Heart right ventricle (tissue), 16 donors: Measurements from ENCODE around the gene ITGA7. TPM values are rescaled to one million over a fixed set of nuclear protein-coding genes. Genes with fewer than 3 reads are reported as not detected.

Experiments
- ATAC-seq, 8 donors: fragments of 200-7000 bp; cut with Tn5 transposase; one replicate each; pipeline ENCODE4 v1.9.1; 2020; ENCODE audit warnings: mild to moderate bottlenecking in 8 of 8, moderate library complexity in 8 of 8, moderate number of reproducible peaks in 1 of 8
- DNase-seq, 2 donors: peaks; one replicate each; pipeline ENCODE4 v3.0.0-alpha.2; 2020
- H3K27ac ChIP-seq, 10 donors: fragments of 200-600 bp; sonication (generic) in 2 of 10; one replicate each; pipeline versions ENCODE4 v1.5.0 to v1.8.0; 2020 to 2022; ENCODE audit warnings: mild to moderate bottlenecking in 3 of 10
- H3K27me3 ChIP-seq, 7 donors: fragments of 200-600 bp; one replicate each; pipeline ENCODE4 v1.8.0; 2021 to 2022; ENCODE audit warnings: mild to moderate bottlenecking in 2 of 7
- H3K36me3 ChIP-seq, 9 donors: fragments of 200-600 bp; sonication (generic) in 1 of 9; one replicate each; pipeline versions ENCODE4 v1.5.0 to v1.8.0; 2020 to 2022; ENCODE audit warnings: mild to moderate bottlenecking in 2 of 9
- H3K4me1 ChIP-seq, 9 donors: fragments of 200-600 bp; sonication (generic) in 1 of 9; one replicate each; pipeline versions ENCODE4 v1.5.0 to v1.8.0; 2020 to 2022; ENCODE audit warnings: mild to moderate bottlenecking in 4 of 9
- H3K4me3 ChIP-seq, 10 donors: fragments of 200-600 bp; sonication (generic) in 2 of 10; one replicate each; pipeline versions ENCODE4 v1.5.0 to v1.8.0; 2020 to 2022; ENCODE audit warnings: mild to moderate bottlenecking in 7 of 10, moderate library complexity in 2 of 10
- H3K9me3 ChIP-seq, 11 donors: fragments of 200-600 bp in 10 of 11; sonication (generic) in 2 of 11; one replicate each; pipeline versions ENCODE4 v1.5.0 to v1.8.0; 2013 to 2022; ENCODE audit warnings: mild to moderate bottlenecking in 2 of 11, control low read depth in 1 of 11, moderate library complexity in 1 of 11
- WGBS, 2 donors: extraction: QIAGEN DNeasy Blood & Tissue Kit; methylation state at CpG; one replicate each; pipeline ENCODE4 v1.1.7; 2013; ENCODE audit warnings: inconsistent platforms in 1 of 2; 5-methylcytosine and 5-hydroxymethylcytosine counted together
- intact Hi-C, 10 donors: fragments of 100-400 bp; cut with DNase I; formaldehyde crosslinking; loops; one replicate each; pipeline versions ENCODE4 v1.11.1 to v1.14.2; 2022
- polyA plus RNA-seq, 2 donors: library from polyadenylated mRNA; stranded (reverse); fragments of 200-250 nt; gene quantifications; one replicate each; pipeline ENCODE4 v1.2.3, GENCODE V29; 2013
- total RNA-seq, 10 donors: library from RNA; stranded (reverse); fragmentation: NEBNext Ultra II Directional in 3 of 10; extraction: Animal tissue kit (Norgen Biotek cat#: 25700) in 3 of 10; gene quantifications; one replicate each; pipeline versions ENCODE4 v1.2.1 to v1.2.4, GENCODE V29; 2021 to 2023
- TF ChIP-seq, protein P1 (sequence below), 9 donors: fragments of 200-600 bp; sonication (generic) in 2 of 9; IDR thresholded peaks; one replicate each; pipeline versions ENCODE4 v1.5.0 to v1.8.0; 2021 to 2022; ENCODE audit warnings: antibody characterized with exemption in 9 of 9, mild to moderate bottlenecking in 5 of 9, moderate library complexity in 1 of 9
- donor health status: Arrhythmogenic right ventricular cardiomyopathy.
- donor health status: ischemic (EF 13 %, LVEDD 7.1; RV severe dilation, severe dysfunction).
- donor health status: healthy with polysubstance abuse.
- donor health status: DM: no; HTN: yes; CAD: no.
- donor health status: DM: no; HTN: no; CAD: no.
- donor health status: ischemic (EF 25% LVEDD 6.9; RV normal size, moderate dysfunction).
- donor health status: ischemic (EF 25% LVEDD 5.7; RV mildly dilated, moderate dysfunction).
- donor health status: healthy.
- donor health status: DM: yes; HTN: yes; CAD: no.
- donor health status: Ischemic cardiomyopathy.
- donor health status: ischemic (EF 35%, LVEDD 5.7; RV mildly dilated, moderate dysfunction).
- donor health status: nonischemic (EF 11% LVEDD 7.7; RV severe dilation, severe dysfunction).
- donor health status: DM: yes; HTN: yes; CAD: no.
- donor health status: PGD.
- donor health status: ischemic (EF 29% LVEDD 5.4; RV normal size, mild dysfunction).
- donor health status: nonischemic (EF 23%, LVEDD 6.1; RV moderate dilation, normal function).

ITGA7 gene
- total and polyA plus RNA-seq, 12 donors: 247 to 750 (median 502) TPM

GRCh38 chr12:55685671-55686070, 22.0 kb downstream of the ITGA7 start:
- intact Hi-C loops: no loop called here
- Histone ChIP-seq H3K36me3 (peaks cover 0 to 51% (median 17%) of the 10 kb centered on the region in 9 donors), H3K27ac (no peak overlapping the region), H3K4me3 (no peak overlapping the region), H3K9me3 (no peaks in the 10 kb centered on the region), H3K27me3 (no peaks in the 10 kb centered on the region), H3K4me1 (peaks cover 0 to 17% (median 14%) of the 10 kb centered on the region in 9 donors)
- WGBS, 2 donors: 86 to 87% methylated on average over 5 of the region's 5 CpGs
- TF ChIP-seq, protein P1, sequence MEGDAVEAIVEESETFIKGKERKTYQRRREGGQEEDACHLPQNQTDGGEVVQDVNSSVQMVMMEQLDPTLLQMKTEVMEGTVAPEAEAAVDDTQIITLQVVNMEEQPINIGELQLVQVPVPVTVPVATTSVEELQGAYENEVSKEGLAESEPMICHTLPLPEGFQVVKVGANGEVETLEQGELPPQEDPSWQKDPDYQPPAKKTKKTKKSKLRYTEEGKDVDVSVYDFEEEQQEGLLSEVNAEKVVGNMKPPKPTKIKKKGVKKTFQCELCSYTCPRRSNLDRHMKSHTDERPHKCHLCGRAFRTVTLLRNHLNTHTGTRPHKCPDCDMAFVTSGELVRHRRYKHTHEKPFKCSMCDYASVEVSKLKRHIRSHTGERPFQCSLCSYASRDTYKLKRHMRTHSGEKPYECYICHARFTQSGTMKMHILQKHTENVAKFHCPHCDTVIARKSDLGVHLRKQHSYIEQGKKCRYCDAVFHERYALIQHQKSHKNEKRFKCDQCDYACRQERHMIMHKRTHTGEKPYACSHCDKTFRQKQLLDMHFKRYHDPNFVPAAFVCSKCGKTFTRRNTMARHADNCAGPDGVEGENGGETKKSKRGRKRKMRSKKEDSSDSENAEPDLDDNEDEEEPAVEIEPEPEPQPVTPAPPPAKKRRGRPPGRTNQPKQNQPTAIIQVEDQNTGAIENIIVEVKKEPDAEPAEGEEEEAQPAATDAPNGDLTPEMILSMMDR (IDR thresholded peaks at IDR 0.05): no peak
- ATAC-seq (no peak), DNase-seq (no peak)

- Histone ChIP-seq H3K4me3 (no peak overlapping the region), H3K27ac (no peak overlapping the region), H3K4me1 (peaks cover 0 to 17% (median 14%) of the 10 kb centered on the region in 9 donors), H3K9me3 (no peaks in the 10 kb centered on the region), H3K36me3 (peaks cover 0 to 51% (median 17%) of the 10 kb centered on the region in 9 donors), H3K27me3 (no peaks in the 10 kb centered on the region)
- intact Hi-C loops: loop anchor here in 6 of 10 donors (5.0 kb wide), 3 partner anchors 37 to 52 kb away; partner anchors contain the start of genes RDH5 (in 5 of the 6) and CD63 (in 1 of the 6)
- TF ChIP-seq, protein P1 (IDR thresholded peaks at IDR 0.05): no peak
- DNase-seq: no peak
- WGBS, 2 donors: 91 to 93% methylated on average over 20 of the region's 20 CpGs
- ATAC-seq: no peak
These were observed 22.8 kb downstream of the ITGA7 start for GRCh38 chr12:55684761-55685370.

GRCh38 chr12:55683676-55684075, 24.0 kb downstream of the ITGA7 start:
- H3K4me3 ChIP-seq: no peak overlapping the region
- no peak overlapping the region for H3K27ac ChIP-seq
- 88 to 95% methylated on average over 7 of the region's 7 CpGs for WGBS, 2 donors

DNA sequence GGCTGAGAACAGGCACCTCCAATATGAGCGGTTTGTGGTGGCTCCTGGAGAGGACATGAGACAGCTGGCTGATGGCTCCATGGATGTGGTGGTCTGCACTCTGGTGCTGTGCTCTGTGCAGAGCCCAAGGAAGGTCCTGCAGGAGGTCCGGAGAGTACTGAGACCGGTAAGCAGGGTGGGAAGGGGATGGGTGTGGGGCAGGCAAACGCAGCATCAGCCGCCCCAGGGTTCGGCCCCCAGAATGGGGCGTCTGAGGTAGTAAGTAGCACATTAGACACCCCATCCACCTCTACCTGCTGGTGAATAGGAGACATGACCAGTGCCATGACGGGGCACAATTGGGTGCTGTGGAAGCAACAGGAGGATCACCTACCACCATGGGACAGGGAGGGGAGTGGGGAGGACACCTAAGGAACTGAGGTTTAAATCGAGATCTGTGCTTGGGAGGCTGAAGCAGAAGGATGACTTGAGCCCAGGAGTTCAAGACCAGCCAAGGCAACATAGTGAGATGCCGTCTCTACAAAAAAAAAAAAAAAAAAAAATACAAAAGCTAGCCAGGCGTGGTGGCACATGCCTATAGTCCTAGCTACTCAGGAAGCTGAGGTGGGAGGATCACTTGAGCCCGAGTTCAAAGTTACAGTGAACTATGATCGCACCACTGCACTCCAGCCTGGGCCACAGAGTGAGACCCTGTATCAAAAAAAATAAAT, 25.5 kb downstream of the ITGA7 start:
- intact Hi-C loops: loop anchor here in 7 of 10 donors (2.0 to 5.0 kb wide), 4 partner anchors 39 to 55 kb away; partner anchors contain the start of genes RDH5 (in 6 of the 7) and CD63 (in 1 of the 7)
- Histone ChIP-seq H3K36me3 (peaks cover 0 to 28% (median 1%) of the 10 kb centered on the region in 9 donors), H3K9me3 (no peaks in the 10 kb centered on the region), H3K27ac (peak overlapping the region in 9 of 10 donors; percentile 44 to 79 (median 56)), H3K4me1 (peaks cover 0 to 19% (median 14%) of the 10 kb centered on the region in 9 donors), H3K27me3 (no peaks in the 10 kb centered on the region), H3K4me3 (peak overlapping the region; percentile 14 to 52 (median 39))
- 80 to 87% methylated on average over 13 of the region's 13 CpGs for WGBS, 2 donors
- ATAC-seq (peak in 4 of 8 donors; percentile 8 to 24 (median 10)), DNase-seq (no peak)
- TF ChIP-seq, protein P1 (IDR thresholded peaks at IDR 0.05): no peak

More at GRCh38 chr12:55683676-55684075, 24.0 kb downstream of the ITGA7 start:
- no peaks in the 10 kb centered on the region for H3K27me3 ChIP-seq
- TF ChIP-seq, protein P1 (IDR thresholded peaks at IDR 0.05): no peak
- peaks cover 0 to 17% (median 14%) of the 10 kb centered on the region in 9 donors for H3K4me1 ChIP-seq
- DNase-seq (no peak), ATAC-seq (no peak)
- intact Hi-C loops: loop anchor here in 7 of 10 donors (2.0 to 5.0 kb wide), 4 partner anchors 37 to 54 kb away; partner anchors contain the start of genes RDH5 (in 6 of the 7) and CD63 (in 1 of the 7)
- no peaks in the 10 kb centered on the region for H3K9me3 ChIP-seq
- H3K36me3 ChIP-seq: peaks cover 0 to 43% (median 15%) of the 10 kb centered on the region in 9 donors
